Measurements from ENCODE around the gene SLC4A4.

DNA sequence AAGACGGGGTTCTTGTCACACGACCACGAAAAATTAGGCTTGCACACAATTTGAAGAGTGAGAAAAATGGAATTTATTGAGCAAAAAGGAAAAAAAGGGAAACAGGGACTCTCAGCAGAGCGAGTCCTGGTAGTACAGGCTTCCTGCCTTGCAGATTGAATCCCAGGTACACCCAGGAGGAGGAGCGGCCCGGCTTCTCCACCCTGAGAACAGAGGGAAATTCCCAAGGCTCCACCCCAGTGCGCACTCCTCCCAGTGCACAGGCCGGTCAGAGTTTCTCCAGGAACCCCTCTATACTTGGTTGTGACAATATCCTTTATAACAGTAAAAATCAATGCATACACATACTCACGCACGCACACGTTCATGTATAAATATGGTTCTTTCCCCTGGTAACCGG is 22.0 kb downstream of the SLC4A4 start:
- TF ChIP-seq JUND (IDR thresholded peaks at IDR 0.05) (no peak), SP1 (IDR thresholded peaks at IDR 0.05) (no peak), TAF1 (conservative IDR thresholded peaks at IDR 0.05) (no peak)
- TF ChIP-seq, protein P1, sequence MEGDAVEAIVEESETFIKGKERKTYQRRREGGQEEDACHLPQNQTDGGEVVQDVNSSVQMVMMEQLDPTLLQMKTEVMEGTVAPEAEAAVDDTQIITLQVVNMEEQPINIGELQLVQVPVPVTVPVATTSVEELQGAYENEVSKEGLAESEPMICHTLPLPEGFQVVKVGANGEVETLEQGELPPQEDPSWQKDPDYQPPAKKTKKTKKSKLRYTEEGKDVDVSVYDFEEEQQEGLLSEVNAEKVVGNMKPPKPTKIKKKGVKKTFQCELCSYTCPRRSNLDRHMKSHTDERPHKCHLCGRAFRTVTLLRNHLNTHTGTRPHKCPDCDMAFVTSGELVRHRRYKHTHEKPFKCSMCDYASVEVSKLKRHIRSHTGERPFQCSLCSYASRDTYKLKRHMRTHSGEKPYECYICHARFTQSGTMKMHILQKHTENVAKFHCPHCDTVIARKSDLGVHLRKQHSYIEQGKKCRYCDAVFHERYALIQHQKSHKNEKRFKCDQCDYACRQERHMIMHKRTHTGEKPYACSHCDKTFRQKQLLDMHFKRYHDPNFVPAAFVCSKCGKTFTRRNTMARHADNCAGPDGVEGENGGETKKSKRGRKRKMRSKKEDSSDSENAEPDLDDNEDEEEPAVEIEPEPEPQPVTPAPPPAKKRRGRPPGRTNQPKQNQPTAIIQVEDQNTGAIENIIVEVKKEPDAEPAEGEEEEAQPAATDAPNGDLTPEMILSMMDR (IDR thresholded peaks at IDR 0.05; ENCODE audit: low read depth, low read length, missing input control) = no peak

All from liver (tissue), 3 donors.